Measurements from ENCODE around the gene ASNS.
"Not testable (repeated sequence)": the region's sequence is repeated elsewhere in the genome, so short reads cannot be mapped to it uniquely, and the experiment has no call there.

The ASNS gene, protein sequence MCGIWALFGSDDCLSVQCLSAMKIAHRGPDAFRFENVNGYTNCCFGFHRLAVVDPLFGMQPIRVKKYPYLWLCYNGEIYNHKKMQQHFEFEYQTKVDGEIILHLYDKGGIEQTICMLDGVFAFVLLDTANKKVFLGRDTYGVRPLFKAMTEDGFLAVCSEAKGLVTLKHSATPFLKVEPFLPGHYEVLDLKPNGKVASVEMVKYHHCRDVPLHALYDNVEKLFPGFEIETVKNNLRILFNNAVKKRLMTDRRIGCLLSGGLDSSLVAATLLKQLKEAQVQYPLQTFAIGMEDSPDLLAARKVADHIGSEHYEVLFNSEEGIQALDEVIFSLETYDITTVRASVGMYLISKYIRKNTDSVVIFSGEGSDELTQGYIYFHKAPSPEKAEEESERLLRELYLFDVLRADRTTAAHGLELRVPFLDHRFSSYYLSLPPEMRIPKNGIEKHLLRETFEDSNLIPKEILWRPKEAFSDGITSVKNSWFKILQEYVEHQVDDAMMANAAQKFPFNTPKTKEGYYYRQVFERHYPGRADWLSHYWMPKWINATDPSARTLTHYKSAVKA

DNA sequence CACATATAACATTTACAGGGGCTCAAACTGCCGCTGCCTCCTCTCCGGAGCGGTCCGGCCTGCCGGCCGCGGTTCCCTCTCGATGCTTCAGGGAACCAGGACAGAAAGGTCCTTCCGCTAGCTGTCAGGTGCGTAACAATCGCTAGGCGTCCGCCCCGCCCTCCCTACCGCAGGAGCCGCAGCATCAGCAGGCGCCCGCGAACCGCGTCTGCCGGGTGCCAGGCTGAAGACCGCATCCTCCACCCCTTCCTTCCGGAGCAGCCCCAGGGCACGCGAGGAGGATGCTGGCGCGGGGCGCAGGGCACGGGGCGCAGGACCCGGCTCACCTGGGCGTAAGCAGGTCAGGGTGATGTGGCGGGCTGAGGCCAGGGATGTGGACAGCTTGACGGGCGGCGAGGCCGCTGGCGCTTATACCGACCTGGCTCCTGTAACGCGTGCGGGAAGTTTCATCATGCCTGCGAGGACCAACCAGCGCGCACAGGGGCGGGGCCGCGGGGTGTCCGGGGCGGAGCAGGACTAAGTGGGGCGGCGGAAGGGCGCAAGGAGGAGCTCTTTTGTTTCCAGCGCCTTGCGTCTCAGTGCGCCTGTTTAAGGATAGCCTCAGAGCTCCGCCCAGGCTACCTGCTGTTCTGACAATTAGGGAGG lies at the start of gene ASNS:
ASNS (minus strand) TSS at position 384 of the 645 bp plus-strand sequence. CDS start 3,252 bp downstream, outside the sequence.
- peak; percentile 87 for DNase-seq

DNA sequence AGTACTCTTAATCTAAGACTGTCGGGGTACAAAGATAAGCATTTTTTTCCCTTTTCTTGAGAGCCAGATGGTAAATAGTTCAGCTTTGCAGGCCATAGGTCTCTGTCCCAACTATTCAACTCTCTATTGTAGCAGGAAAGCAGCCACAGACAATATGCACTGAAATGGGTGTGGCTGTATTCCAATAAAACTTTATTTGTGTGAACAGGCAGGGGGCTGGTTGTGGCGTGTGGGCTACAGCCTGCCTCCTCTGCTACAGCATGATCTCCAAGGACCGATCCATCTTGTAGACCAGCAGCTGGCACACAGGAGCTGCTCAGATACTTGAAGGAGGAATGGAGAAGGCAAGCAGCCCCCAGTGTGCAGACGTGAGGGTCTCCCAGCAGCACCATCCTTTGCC lies 49.0 kb upstream of the ASNS start:
- not testable (repeated sequence) for DNase-seq

DNA sequence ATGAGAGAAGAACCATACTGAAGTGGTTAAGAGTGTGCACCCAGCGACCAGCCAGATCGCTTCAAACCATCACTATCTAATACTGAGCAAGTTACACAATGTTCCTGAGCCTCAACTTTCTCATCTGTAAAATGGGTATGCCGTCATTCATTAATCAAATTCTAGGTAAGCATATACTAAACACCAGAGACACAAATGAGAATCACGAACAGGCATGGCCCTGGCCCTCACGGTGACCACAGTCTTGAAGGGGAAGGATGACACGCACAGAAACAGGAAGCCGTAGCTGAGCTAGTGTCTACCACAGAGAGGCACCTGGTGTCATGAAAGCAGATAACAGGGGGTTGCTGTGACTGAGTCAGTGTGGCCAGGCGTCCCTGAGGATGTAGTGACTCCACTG lies 43.1 kb upstream of the ASNS start:
- not testable (repeated sequence) for DNase-seq

DNA sequence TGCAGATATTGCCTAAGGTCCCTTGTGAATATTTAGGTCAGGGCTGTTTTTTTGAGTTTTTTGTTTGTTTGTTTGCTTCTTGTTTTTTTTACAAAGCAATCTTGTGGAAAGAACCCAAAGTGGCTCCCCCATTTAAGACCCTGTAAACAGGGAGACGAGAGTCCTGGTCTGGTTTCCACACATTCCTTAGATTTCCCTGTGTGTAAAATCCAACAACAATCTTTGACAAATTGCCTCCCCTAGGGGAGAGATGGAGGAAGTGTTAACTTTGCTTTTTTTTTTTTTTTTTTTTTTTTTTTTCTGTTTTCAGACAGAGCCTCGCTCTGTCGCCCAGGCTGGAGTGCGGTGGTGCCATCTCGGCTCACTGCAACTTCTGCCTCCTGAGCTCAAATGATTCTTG lies 40.1 kb upstream of the ASNS start:
- not testable (repeated sequence) for DNase-seq

DNA sequence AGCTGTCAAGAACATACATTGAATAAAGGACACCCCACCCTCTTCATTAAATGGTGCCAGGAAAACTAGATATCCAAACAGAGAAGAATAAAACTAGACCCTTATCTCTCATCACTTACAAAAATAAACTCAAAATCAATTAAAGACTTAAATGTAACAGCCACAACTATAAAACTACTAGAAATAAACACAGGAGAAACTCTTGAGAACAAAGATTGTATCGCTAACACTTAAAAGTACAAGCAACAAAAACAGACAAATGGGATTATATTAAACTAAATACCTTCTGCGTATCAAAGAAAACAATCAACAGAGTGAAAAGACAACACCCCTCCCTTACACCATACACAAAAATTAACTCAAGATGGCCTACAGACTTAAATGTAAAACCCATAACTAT lies 24.7 kb upstream of the ASNS start:
- DNase-seq, result not testable (repeated sequence)

DNA sequence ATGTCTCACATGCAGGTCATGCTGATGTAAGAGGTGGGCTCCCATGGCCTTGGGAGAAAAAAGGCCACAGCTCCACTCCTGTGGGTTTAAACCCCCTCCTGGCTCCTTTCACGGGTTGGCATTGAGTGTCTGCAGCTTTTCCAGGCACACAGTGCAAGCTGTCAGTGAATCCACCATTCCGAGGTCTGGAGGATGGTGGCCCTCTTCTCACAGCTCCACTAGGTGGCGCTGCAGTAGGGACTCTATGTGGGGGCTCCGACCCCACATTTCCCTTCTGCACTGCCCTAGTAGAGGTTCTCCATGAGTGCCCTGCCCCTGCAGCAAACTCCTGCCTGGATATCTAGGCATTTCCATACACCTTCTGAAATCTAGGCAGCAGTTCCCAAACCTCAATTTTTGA lies 19.5 kb upstream of the ASNS start:
- not testable (repeated sequence) for DNase-seq

DNA sequence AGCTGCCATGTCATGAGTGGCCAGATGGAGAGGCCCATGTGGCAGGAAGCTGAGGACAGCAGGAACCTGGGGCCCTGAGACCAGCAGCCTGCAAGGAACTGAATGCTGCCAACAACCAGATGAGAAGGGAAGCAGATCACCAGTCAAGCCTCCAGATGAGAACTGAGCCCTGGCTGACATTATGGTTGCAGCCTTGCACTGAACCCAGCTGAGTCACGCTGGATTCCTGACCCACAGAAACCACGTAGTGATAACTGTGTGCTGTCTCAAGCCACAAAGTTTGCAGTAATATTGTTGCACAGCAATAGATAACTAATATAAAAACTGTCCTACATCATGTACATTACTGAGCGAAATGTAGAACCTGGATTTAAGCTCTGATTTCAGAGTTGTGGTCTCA lies 7.3 kb upstream of the ASNS start:
- DNase-seq, result not testable (repeated sequence)

DNA sequence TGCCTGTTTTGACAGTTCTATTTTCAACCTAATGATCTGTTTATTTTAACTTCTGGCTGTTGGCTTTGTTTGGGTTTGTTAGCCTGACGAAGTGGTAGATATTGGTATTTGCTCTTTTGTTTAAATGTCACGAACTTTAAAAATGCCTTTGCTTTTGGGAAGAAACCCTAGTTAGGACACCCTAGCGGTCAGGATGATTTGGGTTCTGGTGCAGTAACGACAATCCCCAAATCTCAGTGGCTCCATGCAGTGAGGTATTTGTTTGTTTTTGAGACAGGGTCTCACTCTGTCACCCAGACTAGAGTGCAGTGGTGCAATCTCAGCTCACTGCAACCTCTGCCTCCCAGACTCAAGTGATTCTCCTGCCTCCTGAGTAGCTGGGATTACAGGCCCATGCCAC lies 2.7 kb upstream of the ASNS start:
- not testable (repeated sequence) for DNase-seq

DNA sequence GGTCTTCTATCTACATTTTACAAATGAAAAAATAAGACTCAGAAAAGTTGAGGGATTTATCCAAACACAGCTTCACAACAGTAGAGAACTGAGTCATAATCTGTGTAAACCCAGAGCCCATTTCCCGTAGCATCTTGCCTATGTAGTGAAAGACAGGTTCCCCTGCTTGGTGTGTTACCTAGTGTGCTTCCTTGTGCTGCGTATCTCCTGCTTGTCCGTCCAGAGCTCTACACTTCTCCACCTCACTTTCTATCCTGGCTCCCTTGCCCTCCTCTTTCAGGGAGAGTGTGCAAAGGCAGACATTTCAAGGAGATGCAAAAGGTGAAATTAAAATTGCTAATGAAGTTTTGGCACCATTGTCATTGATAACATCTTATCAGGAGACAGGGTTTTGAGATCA lies 1.4 kb upstream of the ASNS start:
- DNase-seq, result no peak

DNA sequence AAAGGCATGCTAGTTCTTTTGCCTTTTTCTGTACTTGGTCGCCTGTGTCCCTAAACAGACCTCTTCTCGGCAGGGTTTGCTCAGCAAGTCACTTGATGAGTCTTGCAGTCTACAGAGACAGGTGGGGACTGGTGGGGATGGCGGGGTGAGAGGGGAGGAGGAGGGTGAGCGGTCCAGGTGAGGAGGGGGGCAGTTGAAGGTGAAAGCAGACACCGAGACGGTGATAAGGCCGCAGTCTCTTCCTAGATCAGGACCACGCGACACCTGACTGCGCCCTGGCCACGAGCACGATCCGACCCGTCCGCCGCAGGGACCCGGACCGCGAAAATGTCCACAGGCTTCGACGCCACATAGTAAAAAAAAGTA lies 566 bp downstream of the ASNS start:
- peak; percentile 49 for DNase-seq

DNA sequence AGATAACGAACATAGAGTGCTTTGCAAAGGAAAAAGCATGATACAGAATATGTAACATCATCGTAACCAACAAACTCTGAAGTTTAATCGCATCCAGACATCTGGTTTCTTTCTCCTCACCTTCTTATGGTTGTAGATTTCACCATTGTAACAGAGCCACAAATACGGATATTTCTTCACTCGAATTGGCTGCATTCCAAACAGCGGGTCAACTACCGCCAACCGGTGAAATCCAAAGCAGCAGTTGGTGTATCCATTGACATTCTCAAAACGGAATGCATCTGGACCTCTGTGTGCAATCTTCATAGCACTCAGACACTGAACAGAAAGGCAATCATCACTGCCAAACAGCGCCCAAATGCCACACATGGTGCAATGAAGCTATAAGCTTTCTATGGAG lies 3.4 kb downstream of the ASNS start:
- no peak for DNase-seq

DNA sequence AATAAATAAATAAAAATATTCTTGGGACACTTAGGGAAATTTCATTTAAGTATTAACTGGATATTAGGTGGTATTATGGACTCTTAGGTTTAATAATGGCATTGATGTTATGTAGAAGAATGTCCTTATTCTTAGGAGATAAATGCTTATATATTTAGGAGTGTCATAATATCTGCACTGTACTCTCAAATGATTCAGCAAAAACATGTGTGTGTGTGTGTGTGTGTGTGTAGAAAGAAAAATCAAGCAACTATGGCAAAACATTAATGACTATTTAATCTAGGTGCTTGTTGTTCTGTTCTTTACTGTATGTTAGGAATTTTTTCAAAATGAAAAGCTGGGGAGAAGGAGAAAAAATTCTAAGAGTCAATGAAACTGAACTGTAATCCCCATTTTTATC lies 3.9 kb downstream of the ASNS start:
- DNase-seq, result no peak

DNA sequence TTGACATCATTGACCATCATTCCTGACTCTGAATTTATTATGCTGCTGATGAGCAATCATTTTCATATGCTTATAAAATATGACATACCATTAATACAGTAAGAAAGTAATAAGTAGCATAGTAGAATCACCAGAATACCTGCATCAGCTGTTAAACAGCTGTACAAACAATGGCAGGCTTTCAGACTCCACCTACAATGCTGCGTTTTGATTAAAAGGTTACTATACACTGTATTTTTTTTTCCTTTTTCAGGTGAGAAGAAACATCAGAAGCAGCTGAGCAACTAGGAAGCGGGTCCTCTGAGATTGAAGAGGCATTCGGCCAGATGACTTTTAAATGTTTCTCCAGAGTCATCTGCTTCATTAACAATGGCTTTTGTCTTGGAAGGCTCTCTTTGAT lies 7.1 kb downstream of the ASNS start:
- DNase-seq, result no peak

DNA sequence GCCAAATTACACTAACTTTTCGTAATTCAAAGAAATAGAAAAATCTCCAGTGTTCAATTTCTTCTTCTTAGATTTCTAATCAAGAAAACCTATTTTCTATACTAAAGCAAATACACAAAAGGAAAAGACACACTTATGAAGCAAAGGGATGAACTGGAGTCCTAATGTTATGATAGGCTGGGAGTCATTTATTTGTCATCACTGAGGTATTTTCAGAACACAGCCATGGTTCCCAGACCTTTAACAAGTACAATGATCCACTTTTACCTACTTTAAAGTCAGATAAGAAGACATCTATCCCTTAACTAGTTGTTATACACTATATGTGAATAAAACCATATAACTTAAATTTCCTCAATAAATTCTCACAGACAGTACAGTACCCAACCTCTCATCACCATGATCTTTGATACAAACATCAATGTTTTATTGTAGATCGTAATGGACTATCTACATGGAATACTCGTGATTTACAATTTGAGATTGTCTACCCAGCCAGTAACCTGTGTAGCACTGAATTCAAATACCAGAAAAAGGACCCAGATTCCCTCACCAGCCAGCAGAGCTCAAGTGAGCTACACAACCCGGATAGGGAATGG lies 12.5 kb downstream of the ASNS start:
- no peak for DNase-seq

DNA sequence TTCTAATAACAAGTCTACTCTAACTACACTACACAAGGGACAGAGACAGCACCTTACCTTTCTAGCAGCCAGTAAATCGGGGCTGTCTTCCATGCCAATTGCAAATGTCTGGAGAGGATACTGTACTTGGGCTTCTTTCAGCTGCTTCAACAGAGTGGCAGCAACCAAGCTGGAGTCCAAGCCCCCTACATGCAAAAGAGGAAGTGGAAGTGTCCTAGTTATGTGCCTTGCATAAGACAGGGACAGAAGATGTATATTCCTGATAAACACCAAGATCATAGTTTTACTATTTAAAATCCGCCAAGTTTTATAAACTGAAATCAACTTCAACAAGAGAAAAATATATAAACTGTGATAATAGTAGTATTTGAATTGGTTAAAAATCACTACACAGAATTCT lies 14.0 kb downstream of the ASNS start:
- DNase-seq, result no peak

DNA sequence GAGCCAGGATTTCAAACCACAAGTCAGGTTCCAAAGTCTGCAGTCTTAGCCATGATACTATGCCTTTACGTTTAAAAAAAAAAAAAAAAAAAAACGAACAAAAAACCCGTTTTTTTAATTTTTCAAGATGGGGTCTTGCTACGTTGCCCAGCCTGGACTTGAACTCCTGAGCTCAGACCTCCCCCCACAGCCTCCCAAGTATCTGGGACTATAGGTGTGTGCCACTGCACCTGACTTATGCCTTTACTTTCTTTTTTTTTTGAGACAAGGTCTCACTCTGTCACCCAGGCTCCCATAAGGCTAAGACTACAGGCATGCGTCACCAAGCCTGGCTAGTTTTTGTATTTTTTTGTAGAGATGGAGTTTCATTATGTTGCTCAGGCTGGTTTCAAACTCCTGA lies 14.7 kb downstream of the ASNS start:
- no peak for DNase-seq

DNA sequence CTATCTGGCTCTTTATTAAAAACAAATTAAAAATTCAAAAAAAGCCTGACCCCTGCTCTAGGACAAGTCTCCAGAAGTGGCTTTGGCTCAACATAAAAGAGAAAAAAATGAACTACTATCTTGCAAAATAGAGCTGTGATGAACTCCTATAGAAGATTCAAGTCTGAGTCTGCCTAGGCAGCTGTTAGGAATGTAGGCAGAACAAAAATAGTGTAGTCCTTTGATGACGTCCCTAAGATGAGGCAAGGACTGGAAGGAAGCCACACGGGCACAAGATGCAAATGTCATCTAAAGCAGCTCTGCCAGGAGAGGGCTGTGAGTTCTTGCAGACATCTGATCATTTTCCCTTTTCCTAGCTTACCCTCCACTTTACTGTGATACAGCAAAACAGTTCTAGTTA lies 20.5 kb downstream of the ASNS start:
- no peak for DNase-seq

DNA sequence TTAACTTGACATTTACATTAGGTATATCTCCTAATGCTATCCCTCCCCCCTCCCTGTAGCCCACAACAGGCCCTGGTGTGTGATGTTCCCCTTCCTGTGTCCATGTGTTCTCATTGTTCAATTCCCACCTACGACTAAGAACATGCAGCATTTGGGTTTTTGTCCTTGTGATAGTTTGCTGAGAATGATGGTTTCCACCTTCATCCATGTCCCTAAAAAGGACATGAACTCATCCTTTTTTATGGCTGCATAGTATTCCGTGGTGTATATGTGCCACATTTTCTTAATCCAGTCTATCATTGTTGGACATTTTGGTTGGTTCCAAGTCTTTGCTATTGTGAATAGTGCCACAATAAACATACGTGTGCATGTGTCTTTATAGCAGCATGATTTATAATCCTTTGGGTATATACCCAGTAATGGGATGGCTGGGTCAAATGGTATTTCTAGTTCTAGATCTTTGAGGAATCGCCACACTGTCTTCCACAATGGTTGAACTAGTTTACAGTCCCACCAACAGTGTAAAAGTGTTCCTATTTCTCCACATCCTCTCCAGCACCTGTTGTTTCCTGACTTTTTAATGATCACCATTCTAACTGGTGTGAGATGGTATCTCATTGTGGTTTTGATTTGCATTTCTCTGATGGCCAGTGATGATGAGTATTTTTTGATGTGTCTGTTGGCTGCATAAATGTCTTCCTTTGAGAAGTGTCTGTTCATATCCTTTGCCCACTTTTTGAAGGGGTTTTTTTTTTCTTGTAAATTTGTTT lies 21.8 kb downstream of the ASNS start:
- not testable (repeated sequence) for DNase-seq

DNA sequence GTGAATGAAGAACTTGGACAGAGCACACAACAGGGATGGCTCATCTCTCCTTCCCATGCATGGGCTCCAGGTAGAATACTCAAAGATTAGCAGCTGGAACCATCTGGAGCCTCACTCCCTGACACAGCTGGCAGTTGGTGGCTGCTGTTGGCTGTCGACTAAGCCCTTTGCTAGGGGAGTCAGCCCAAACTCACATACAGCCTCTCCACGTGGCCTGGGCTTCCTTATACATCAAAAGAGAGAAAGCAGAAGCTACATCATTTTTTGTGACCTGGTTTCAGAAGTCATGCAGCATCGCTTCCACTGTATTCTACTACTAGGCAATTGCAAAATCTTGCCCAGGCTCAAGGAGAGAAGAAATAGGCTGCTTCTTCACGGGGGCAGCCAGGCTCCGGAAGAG lies 24.4 kb downstream of the ASNS start:
- DNase-seq, result no peak

DNA sequence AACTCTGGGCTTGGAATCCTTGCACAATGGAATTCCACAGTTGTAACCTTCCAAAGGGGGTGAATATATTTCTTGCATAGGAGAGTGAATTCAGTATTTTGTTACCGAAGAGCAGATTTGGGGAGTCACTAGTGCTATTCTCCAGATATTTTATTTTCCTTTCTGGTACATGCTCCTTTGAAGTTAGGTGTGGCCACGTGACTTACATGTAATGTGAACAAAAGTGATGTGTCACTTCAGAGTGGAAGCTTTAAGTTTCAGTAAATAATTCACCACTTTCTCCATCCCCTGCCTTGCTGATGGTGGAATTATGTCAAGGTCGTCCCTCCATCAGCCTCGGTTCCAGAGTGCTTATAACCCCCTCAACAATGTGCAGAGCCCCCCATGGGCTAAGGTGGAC lies 25.3 kb downstream of the ASNS start:
- DNase-seq, result no peak

DNA sequence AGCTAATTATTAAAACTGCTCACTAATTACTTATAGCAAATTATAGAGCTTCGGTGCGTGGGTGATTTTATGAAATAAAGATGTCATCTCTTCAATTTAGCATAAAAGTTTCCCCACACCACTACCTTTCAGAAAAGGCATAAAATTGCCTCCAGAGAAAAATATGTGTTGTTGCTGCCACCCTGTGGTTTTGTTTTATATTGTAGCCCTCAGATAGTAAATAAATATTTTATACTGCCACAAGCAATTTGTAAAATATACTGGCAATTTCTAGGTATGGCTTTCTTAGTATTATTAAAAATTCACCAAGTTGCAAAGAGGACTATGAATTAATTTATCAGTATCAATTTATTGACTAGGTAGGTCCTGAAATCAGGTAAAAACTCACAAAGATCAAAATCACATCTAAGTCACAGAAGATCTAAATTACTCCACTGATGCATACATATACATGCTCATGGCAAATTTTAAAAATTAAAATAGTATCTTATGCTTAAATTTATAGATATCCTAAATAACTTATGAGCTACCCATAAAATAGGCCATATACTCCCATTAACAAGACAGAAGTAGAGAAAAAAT lies 26.5 kb downstream of the ASNS start:
- peak; percentile 5 for DNase-seq

DNA sequence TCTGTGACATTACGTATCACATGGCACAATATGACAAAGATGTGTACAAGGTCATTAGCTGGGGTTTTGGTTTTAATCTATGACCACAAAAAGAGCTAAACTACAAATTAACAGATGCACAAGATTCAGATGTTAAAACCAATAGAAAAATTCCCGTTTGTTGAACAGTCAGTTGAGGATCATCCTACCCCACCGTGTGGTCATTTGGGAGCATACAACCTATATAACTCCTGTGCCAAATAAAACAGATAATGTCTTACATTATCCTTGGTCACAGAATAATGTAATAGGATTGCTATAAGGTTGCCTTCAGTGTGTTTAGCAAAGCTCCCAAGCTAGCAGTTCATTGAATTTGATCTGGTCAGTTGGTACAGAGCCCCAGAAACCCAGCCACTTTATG lies 28.2 kb downstream of the ASNS start:
- DNase-seq, result no peak
